Kidney (tissue), 14 donors: ENCODE measurements around the gene RNF212. TPM values are rescaled to one million over a fixed set of nuclear protein-coding genes. Genes with fewer than 3 reads are reported as not detected.

Source experiments
- DNase-seq, 5 donors: peaks; one replicate each; pipeline ENCODE4 v3.0.0-alpha.2; 2013 to 2020
- FAIRE-seq: peaks from 2 replicates; lab custom pipeline; 2012; peaks lifted over from hg19 to GRCh38; lab: Jason Lieb, UNC
- H3K27ac ChIP-seq, 2 donors: one replicate each; pipeline ENCODE4 v1.7.0; 2013; ENCODE audit warnings: low read depth in 2 of 2, low read length in 2 of 2, inconsistent platforms in 1 of 2
- H3K27me3 ChIP-seq: one replicate; pipeline ENCODE4 v1.7.1; 2013; ENCODE audit warnings: low read length, inconsistent platforms; ENCODE audit not compliant: control insufficient read depth, insufficient read depth
- H3K36me3 ChIP-seq, 3 donors: one replicate each; pipeline versions ENCODE4 v1.7.0 to v1.7.1; 2013; ENCODE audit warnings: low read length in 3 of 3, control low read depth in 1 of 3, inconsistent platforms in 1 of 3; ENCODE audit not compliant: insufficient read depth in 3 of 3, control insufficient read depth in 2 of 3
- H3K4me1 ChIP-seq, 3 donors: one replicate each; pipeline versions ENCODE4 v1.7.0 to v1.7.1; 2013; ENCODE audit warnings: low read length in 3 of 3, inconsistent platforms in 1 of 3, low read depth in 1 of 3; ENCODE audit not compliant: control insufficient read depth in 2 of 3, insufficient read depth in 2 of 3
- H3K4me3 ChIP-seq, 3 donors: one replicate each; pipeline versions ENCODE4 v1.7.0 to v1.8.1; 2013; ENCODE audit warnings: low read length in 3 of 3, control low read depth in 1 of 3, inconsistent platforms in 1 of 3
- H3K9ac ChIP-seq, 3 donors: one replicate each; pipeline versions ENCODE4 v1.7.0 to v1.7.1; 2013; ENCODE audit warnings: low read length in 3 of 3, control low read depth in 1 of 3, inconsistent platforms in 1 of 3
- H3K9me3 ChIP-seq, 3 donors: one replicate each; pipeline versions ENCODE4 v1.7.0 to v1.7.1; 2013; ENCODE audit warnings: low read length in 3 of 3, control low read depth in 1 of 3, inconsistent platforms in 1 of 3; ENCODE audit not compliant: control insufficient read depth in 2 of 3, insufficient read depth in 1 of 3
- CTCF ChIP-seq: IDR thresholded peaks from 3 replicates; pipeline ENCODE4 v1.5.1; 2012; ENCODE audit warnings: mild to moderate bottlenecking, moderate library complexity, borderline replicate concordance; ENCODE audit not compliant: insufficient read depth; ENCODE audit errors: extremely low read depth
- intact Hi-C: fragments of 100-400 bp; cut with DNase I; formaldehyde crosslinking; loops from one replicate; pipeline ENCODE4 v1.11.1; 2022
- polyA plus RNA-seq: library from polyadenylated mRNA; stranded (reverse); fragments of 350-450 nt; fragmentation: Illumina TruSeq; extraction: RNeasy Lipid Tissue Mini Kit (QIAGEN cat#74804); gene quantifications from one replicate; pipeline ENCODE4 v1.2.3, GENCODE V29; 2014; ENCODE audit warnings: low read depth, low replicate concordance; ENCODE audit not compliant: insufficient read depth
- total RNA-seq: library from RNA; stranded (reverse); fragmentation: NEBNext Ultra II Directional; extraction: Animal tissue kit (Norgen Biotek cat#: 25700); gene quantifications from one replicate; pipeline ENCODE4 v1.2.1, GENCODE V29; 2021
- donor health status: control.
- donor health status: control.
- donor health status: control.
- donor health status: control.
- donor health status: control.
- donor health status: DM: yes; HTN: yes; CAD: no.
- donor health status: Normal renal cell carcinoma (clear cell type).

RNF212 gene
- total and polyA plus RNA-seq, 2 donors from 2014 or later = 5.3 to 20.8 TPM

- Histone ChIP-seq H3K4me3 (no peak overlapping the region), H3K4me1 (no peaks in the 10 kb centered on the region), H3K9me3 (no peaks in the 10 kb centered on the region), H3K27ac (no peak overlapping the region), H3K27me3 (no peaks in the 10 kb centered on the region), H3K9ac (no peak overlapping the region), H3K36me3 (no peaks in the 10 kb centered on the region)
- intact Hi-C loops = no loop called here
- TF ChIP-seq CTCF = no peak
- DNase-seq (peak in 1 of 5 donors; percentile 15), FAIRE-seq (no peak)
Observed at GRCh38 chr4:1091561-1091995, 21.8 kb downstream of the RNF212 start.

- H3K27me3 ChIP-seq = no peaks in the 10 kb centered on the region
- H3K9ac ChIP-seq = no peak overlapping the region
- FAIRE-seq (no peak), DNase-seq (peak in 1 of 5 donors; percentile 13)
- H3K4me3 ChIP-seq = no peak overlapping the region
- H3K36me3 ChIP-seq = no peaks in the 10 kb centered on the region
- no peak overlapping the region for H3K27ac ChIP-seq
- no peak for TF ChIP-seq CTCF
- intact Hi-C loops = no loop called here
- no peaks in the 10 kb centered on the region for H3K9me3 ChIP-seq
- no peaks in the 10 kb centered on the region for H3K4me1 ChIP-seq
Observed at GRCh38 chr4:1090465-1091440, 22.6 kb downstream of the RNF212 start.

- FAIRE-seq = no peak
- no peak for TF ChIP-seq CTCF
- H3K4me3 ChIP-seq = no peak overlapping the region
- no peaks in the 10 kb centered on the region for H3K27me3 ChIP-seq
- H3K27ac ChIP-seq = no peak overlapping the region
- no peaks in the 10 kb centered on the region for H3K9me3 ChIP-seq
- no peaks in the 10 kb centered on the region for H3K4me1 ChIP-seq
- intact Hi-C loops = no loop called here
- no peaks in the 10 kb centered on the region for H3K36me3 ChIP-seq
- no peak overlapping the region for H3K9ac ChIP-seq
- DNase-seq = peak in 1 of 5 donors; percentile 15
Observed at GRCh38 chr4:1090036-1090435, 23.3 kb downstream of the RNF212 start.
